ENCODE measurements around the gene GNAS-AS1.

GNAS-AS1 gene

DNA sequence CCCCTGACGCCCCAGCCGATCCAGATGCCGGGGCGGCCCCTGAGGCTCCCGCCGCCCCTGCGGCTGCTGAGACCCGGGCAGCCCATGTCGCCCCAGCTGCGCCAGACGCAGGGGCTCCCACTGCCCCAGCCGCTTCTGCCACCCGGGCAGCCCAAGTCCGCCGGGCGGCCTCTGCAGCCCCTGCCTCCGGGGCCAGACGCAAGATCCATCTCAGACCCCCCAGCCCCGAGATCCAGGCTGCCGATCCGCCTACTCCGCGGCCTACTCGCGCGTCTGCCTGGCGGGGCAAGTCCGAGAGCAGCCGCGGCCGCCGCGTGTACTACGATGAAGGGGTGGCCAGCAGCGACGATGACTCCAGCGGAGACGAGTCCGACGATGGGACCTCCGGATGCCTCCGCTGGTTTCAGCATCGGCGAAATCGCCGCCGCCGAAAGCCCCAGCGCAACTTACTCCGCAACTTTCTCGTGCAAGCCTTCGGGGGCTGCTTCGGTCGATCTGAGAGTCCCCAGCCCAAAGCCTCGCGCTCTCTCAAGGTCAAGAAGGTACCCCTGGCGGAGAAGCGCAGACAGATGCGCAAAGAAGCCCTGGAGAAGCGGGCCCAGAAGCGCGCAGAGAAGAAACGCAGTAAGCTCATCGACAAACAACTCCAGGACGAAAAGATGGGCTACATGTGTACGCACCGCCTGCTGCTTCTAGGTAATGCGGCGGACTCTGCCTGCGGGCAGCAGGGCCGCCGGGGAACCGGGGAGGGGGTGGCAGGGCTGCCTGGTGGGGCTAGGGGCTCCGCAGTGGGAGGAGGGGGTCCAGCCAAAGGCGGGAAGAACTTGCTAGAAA, 4.2 kb upstream of the GNAS-AS1 start:
- Histone ChIP-seq H3K36me3 (ENCODE audit: insufficient read depth) (no peaks in the 10 kb centered on the region), H3K4me3 (IDR thresholded peaks at IDR 0.05; ENCODE audit: insufficient read depth, low read depth, low read length) (no peak overlapping the region), H3K27me3 (ENCODE audit: insufficient read depth, low read depth) (no peaks in the 10 kb centered on the region), H3K4me1 (ENCODE audit: low read depth, poor library complexity, severe bottlenecking) (no peaks in the 10 kb centered on the region), H3K27ac (no peak overlapping the region), H3K9ac (no peak overlapping the region), H2AFZ (ENCODE audit: low read depth) (no peak overlapping the region), H4K20me1 (ENCODE audit: insufficient read depth) (no peaks in the 10 kb centered on the region), H3K4me2 (no peak overlapping the region), H3K79me2 (ENCODE audit: insufficient read depth, low read depth) (no peaks in the 10 kb centered on the region)
- TF ChIP-seq, protein P1, sequence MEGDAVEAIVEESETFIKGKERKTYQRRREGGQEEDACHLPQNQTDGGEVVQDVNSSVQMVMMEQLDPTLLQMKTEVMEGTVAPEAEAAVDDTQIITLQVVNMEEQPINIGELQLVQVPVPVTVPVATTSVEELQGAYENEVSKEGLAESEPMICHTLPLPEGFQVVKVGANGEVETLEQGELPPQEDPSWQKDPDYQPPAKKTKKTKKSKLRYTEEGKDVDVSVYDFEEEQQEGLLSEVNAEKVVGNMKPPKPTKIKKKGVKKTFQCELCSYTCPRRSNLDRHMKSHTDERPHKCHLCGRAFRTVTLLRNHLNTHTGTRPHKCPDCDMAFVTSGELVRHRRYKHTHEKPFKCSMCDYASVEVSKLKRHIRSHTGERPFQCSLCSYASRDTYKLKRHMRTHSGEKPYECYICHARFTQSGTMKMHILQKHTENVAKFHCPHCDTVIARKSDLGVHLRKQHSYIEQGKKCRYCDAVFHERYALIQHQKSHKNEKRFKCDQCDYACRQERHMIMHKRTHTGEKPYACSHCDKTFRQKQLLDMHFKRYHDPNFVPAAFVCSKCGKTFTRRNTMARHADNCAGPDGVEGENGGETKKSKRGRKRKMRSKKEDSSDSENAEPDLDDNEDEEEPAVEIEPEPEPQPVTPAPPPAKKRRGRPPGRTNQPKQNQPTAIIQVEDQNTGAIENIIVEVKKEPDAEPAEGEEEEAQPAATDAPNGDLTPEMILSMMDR (conservative IDR thresholded peaks at IDR 0.05; ENCODE audit: low read depth, low read length), result no peak

DNA sequence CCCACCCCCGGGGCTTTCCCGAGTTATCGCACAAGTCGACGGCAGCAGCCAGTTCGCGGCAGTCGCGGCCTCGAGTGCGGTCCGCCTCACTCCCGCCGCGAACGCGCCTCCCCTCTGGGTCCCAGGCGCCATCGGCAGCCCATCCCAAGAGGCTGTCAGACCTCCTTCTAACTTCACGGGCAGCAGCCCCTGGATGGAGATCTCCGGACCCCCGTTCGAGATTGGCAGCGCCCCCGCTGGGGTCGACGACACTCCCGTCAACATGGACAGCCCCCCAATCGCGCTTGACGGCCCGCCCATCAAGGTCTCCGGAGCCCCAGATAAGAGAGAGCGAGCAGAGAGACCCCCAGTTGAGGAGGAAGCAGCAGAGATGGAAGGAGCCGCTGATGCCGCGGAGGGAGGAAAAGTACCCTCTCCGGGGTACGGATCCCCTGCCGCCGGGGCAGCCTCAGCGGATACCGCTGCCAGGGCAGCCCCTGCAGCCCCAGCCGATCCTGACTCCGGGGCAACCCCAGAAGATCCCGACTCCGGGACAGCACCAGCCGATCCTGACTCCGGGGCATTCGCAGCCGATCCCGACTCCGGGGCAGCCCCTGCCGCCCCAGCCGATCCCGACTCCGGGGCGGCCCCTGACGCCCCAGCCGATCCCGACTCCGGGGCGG, 3.4 kb upstream of the GNAS-AS1 start:
- Histone ChIP-seq H3K27ac (no peak overlapping the region), H3K27me3 (ENCODE audit: insufficient read depth, low read depth) (no peaks in the 10 kb centered on the region), H3K4me2 (no peak overlapping the region), H3K4me1 (ENCODE audit: low read depth, poor library complexity, severe bottlenecking) (no peaks in the 10 kb centered on the region), H4K20me1 (ENCODE audit: insufficient read depth) (no peaks in the 10 kb centered on the region), H3K4me3 (IDR thresholded peaks at IDR 0.05; ENCODE audit: insufficient read depth, low read depth, low read length) (no peak overlapping the region), H3K36me3 (ENCODE audit: insufficient read depth) (no peaks in the 10 kb centered on the region), H2AFZ (ENCODE audit: low read depth) (no peak overlapping the region), H3K9ac (no peak overlapping the region), H3K79me2 (ENCODE audit: insufficient read depth, low read depth) (no peaks in the 10 kb centered on the region)
- TF ChIP-seq, protein P1 (conservative IDR thresholded peaks at IDR 0.05; ENCODE audit: low read depth, low read length), result no peak

- H2AFZ ChIP-seq (ENCODE audit: low read depth), result no peak overlapping the region
- H4K20me1 ChIP-seq (ENCODE audit: insufficient read depth), result no peaks in the 10 kb centered on the region
- TF ChIP-seq, protein P1 (conservative IDR thresholded peaks at IDR 0.05; ENCODE audit: low read depth, low read length), result no peak
- H3K27me3 ChIP-seq (ENCODE audit: insufficient read depth, low read depth), result no peaks in the 10 kb centered on the region
- no peaks in the 10 kb centered on the region for H3K79me2 ChIP-seq (ENCODE audit: insufficient read depth, low read depth)
- no peak overlapping the region; the same call in 1 of the 2 replicates for H3K4me2 ChIP-seq
- H3K9ac ChIP-seq, result no peak overlapping the region
- H3K4me1 ChIP-seq (ENCODE audit: low read depth, poor library complexity, severe bottlenecking), result no peaks in the 10 kb centered on the region
- H3K36me3 ChIP-seq (ENCODE audit: insufficient read depth), result no peaks in the 10 kb centered on the region
- H3K4me3 ChIP-seq (IDR thresholded peaks at IDR 0.05; ENCODE audit: insufficient read depth, low read depth, low read length), result no peak overlapping the region
- no peak overlapping the region for H3K27ac ChIP-seq
Observed at GRCh38 chr20:58853466-58853865, 2.8 kb upstream of the GNAS-AS1 start.

- H3K79me2 ChIP-seq (ENCODE audit: insufficient read depth, low read depth), result no peaks in the 10 kb centered on the region
- no peak within 1 kb of the TSS for H3K9ac ChIP-seq
- H4K20me1 ChIP-seq (ENCODE audit: insufficient read depth), result no peaks in the 10 kb centered on the region
- H3K36me3 ChIP-seq (ENCODE audit: insufficient read depth), result no peaks in the 10 kb centered on the region
- no peaks in the 10 kb centered on the region for H3K27me3 ChIP-seq (ENCODE audit: insufficient read depth, low read depth)
- TF ChIP-seq, protein P1 (conservative IDR thresholded peaks at IDR 0.05; ENCODE audit: low read depth, low read length), result peak; percentile 61; the same call in 1 of the 2 replicates
- no peak within 1 kb of the TSS for H3K4me3 ChIP-seq (IDR thresholded peaks at IDR 0.05; ENCODE audit: insufficient read depth, low read depth, low read length)
- peak within 1 kb of the TSS; percentile 89 for H2AFZ ChIP-seq (ENCODE audit: low read depth)
- peak within 1 kb of the TSS; percentile 53 for H3K4me2 ChIP-seq
- no peak within 1 kb of the TSS for H3K27ac ChIP-seq
- H3K4me1 ChIP-seq (ENCODE audit: low read depth, poor library complexity, severe bottlenecking), result no peaks in the 10 kb centered on the region
Observed at GRCh38 chr20:58852543-58853271, 2.0 kb upstream of the GNAS-AS1 start, which contains the start of gene GNAS. TSS of gene GNAS (plus strand) at chr20:58852716.

Measured in KMS-11 (cell line).